Loucy (cell line): ENCODE measurements around the gene ADIPOR2.
"Not testable (repeated sequence)": the region's sequence is repeated elsewhere in the genome, so short reads cannot be mapped to it uniquely, and the experiment has no call there.

Experiments
- H2AFZ ChIP-seq: fragments of 200-600 bp; sonication (generic); 2 replicates; pipeline ENCODE4 v1.6.0; 2016; ENCODE audit warnings: antibody characterized with exemption, mild to moderate bottlenecking, low read length, moderate library complexity
- H3F3A ChIP-seq: fragments of 200-600 bp; 2 replicates; pipeline ENCODE4 v1.6.0; 2016; ENCODE audit warnings: antibody characterized with exemption, low read depth, mild to moderate bottlenecking
- H3K27me3 ChIP-seq: fragments of 200-600 bp; sonication (generic); 2 replicates; pipeline ENCODE4 v1.6.1; 2014; ENCODE audit warnings: low read length, mild to moderate bottlenecking; ENCODE audit not compliant: insufficient read depth, poor library complexity, severe bottlenecking
- H3K36me3 ChIP-seq: fragments of 200-600 bp; sonication (generic); 2 replicates; pipeline ENCODE4 v1.6.1; 2016; ENCODE audit warnings: low read length; ENCODE audit not compliant: insufficient read depth
- H3K4me1 ChIP-seq: fragments of 200-600 bp; sonication (generic); 2 replicates; pipeline ENCODE4 v1.5.1; 2014; ENCODE audit warnings: low read length, mild to moderate bottlenecking; ENCODE audit not compliant: insufficient read depth, poor library complexity, severe bottlenecking
- H3K4me2 ChIP-seq: fragments of 200-600 bp; sonication (generic); 2 replicates; pipeline ENCODE4 v1.6.0; 2014; ENCODE audit warnings: antibody characterized with exemption, low read length, low read depth, mild to moderate bottlenecking; ENCODE audit not compliant: poor library complexity, severe bottlenecking
- H3K4me3 ChIP-seq: fragments of 200-600 bp; sonication (generic); 2 replicates; pipeline ENCODE4 v1.5.1; 2014; ENCODE audit warnings: low read length, mild to moderate bottlenecking, mixed read lengths; ENCODE audit not compliant: poor library complexity, severe bottlenecking
- H3K79me2 ChIP-seq: fragments of 200-600 bp; sonication (generic); 2 replicates; pipeline ENCODE4 v1.6.1; 2014; ENCODE audit warnings: low read length; ENCODE audit not compliant: insufficient read depth
- H3K9ac ChIP-seq: fragments of 200-600 bp; sonication (generic); 2 replicates; pipeline ENCODE4 v1.6.0; 2014; ENCODE audit warnings: mild to moderate bottlenecking, low read depth, low read length, moderate library complexity; ENCODE audit not compliant: poor library complexity, severe bottlenecking
- H3K9me2 ChIP-seq: fragments of 200-600 bp; sonication (generic); replicated peaks from 2 replicates; pipeline ENCODE4 v1.6.1; 2016; ENCODE audit warnings: low read depth, low read length, mixed read lengths
- H3K9me3 ChIP-seq: fragments of 200-600 bp; sonication (generic); 2 replicates; pipeline ENCODE4 v1.6.1; 2014; ENCODE audit warnings: mild to moderate bottlenecking, antibody characterized with exemption, low read length, low read depth; ENCODE audit not compliant: insufficient read depth
- H4K20me1 ChIP-seq: fragments of 200-600 bp; sonication (generic); 2 replicates; pipeline ENCODE4 v1.6.0; 2014; ENCODE audit warnings: antibody characterized with exemption, low read length, mild to moderate bottlenecking; ENCODE audit not compliant: insufficient read depth, poor library complexity, severe bottlenecking

ADIPOR2 gene

GRCh38 chr12:1711536-1712211 lies 20.8 kb downstream of the ADIPOR2 start:
- Histone ChIP-seq H3K79me2 (peaks cover 98% of the 10 kb centered on the region), H3K9me3 (peaks cover 11% of the 10 kb centered on the region; the same call in 1 of the 2 replicates), H4K20me1 (peaks cover 24% of the 10 kb centered on the region), H3K36me3 (peaks cover 15% of the 10 kb centered on the region; the same call in 1 of the 2 replicates)
- not testable (repeated sequence) for H3K4me1 ChIP-seq, H3K4me3 ChIP-seq, H2AFZ ChIP-seq, H3K9ac ChIP-seq, H3K27me3 ChIP-seq, H3K4me2 ChIP-seq, H3F3A ChIP-seq, H3K9me2 ChIP-seq

DNA sequence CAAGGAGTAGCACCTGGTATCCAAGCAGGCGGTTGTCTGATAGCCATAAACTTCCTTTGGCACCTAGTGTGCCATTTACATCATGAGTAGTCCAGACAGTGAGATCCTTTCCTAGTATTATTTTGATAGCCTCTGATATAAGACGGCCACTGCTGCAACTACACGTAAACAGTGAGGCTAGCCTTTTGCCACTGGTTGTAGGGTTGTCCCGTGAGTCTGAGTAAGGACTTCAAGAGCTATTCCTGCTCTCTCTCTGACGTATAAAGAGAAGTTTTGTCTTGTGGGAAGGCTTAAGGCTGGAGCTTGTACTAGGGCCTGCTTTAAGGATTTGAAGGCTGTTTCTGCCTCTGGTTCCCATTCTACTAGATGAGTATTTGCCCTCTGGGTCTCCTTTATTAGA lies 21.4 kb downstream of the ADIPOR2 start:
- H3K4me3 ChIP-seq, H3K27me3 ChIP-seq, H2AFZ ChIP-seq, H3K9ac ChIP-seq, H3K4me2 ChIP-seq, H3K9me2 ChIP-seq, H3F3A ChIP-seq, H3K4me1 ChIP-seq: not testable (repeated sequence)
- H3K79me2 ChIP-seq, result peaks cover 98% of the 10 kb centered on the region
- peaks cover 18% of the 10 kb centered on the region for H4K20me1 ChIP-seq
- H3K36me3 ChIP-seq, result peaks cover 15% of the 10 kb centered on the region; the same call in 1 of the 2 replicates
- H3K9me3 ChIP-seq, result peaks cover 11% of the 10 kb centered on the region; the same call in 1 of the 2 replicates

- Histone ChIP-seq H3K36me3 (peaks cover 15% of the 10 kb centered on the region; the same call in 1 of the 2 replicates), H3K79me2 (peaks cover 97% of the 10 kb centered on the region)
- H2AFZ ChIP-seq, result not testable (repeated sequence)
Observed at GRCh38 chr12:1712852-1713251, 22.0 kb downstream of the ADIPOR2 start.

GRCh38 chr12:1713783-1714348 lies 23.0 kb downstream of the ADIPOR2 start:
- Histone ChIP-seq H4K20me1 (peaks cover 14% of the 10 kb centered on the region), H3K79me2 (peaks cover 97% of the 10 kb centered on the region), H3K36me3 (peaks cover 15% of the 10 kb centered on the region; the same call in 1 of the 2 replicates), H3K9me3 (peaks cover 11% of the 10 kb centered on the region; the same call in 1 of the 2 replicates)
- H3K27me3 ChIP-seq, H3F3A ChIP-seq, H3K4me2 ChIP-seq, H3K4me3 ChIP-seq, H3K9me2 ChIP-seq, H2AFZ ChIP-seq, H3K4me1 ChIP-seq, H3K9ac ChIP-seq: not testable (repeated sequence)

More at GRCh38 chr12:1712852-1713251, 22.0 kb downstream of the ADIPOR2 start:
- not testable (repeated sequence) for H3K27me3 ChIP-seq, H3K4me2 ChIP-seq, H3F3A ChIP-seq, H3K4me3 ChIP-seq, H3K4me1 ChIP-seq, H3K9me2 ChIP-seq, H3K9ac ChIP-seq
- Histone ChIP-seq H4K20me1 (peaks cover 12% of the 10 kb centered on the region), H3K9me3 (peaks cover 11% of the 10 kb centered on the region; the same call in 1 of the 2 replicates)

- H3K4me2 ChIP-seq, H3K9ac ChIP-seq, H3K4me3 ChIP-seq, H3K27me3 ChIP-seq, H3F3A ChIP-seq, H2AFZ ChIP-seq, H3K9me2 ChIP-seq, H3K4me1 ChIP-seq: not testable (repeated sequence)
- peaks cover 14% of the 10 kb centered on the region for H4K20me1 ChIP-seq
- H3K79me2 ChIP-seq, result peaks cover 96% of the 10 kb centered on the region
- H3K36me3 ChIP-seq, result peaks cover 15% of the 10 kb centered on the region; the same call in 1 of the 2 replicates
- peaks cover 11% of the 10 kb centered on the region; the same call in 1 of the 2 replicates for H3K9me3 ChIP-seq
Observed at GRCh38 chr12:1715459-1715858, 24.6 kb downstream of the ADIPOR2 start.
